ENCODE measurements around the gene POLDIP2. TPM values are rescaled to one million over a fixed set of nuclear protein-coding genes. Genes with fewer than 3 reads are reported as not detected.

The POLDIP2 gene
- total and polyA plus RNA-seq, 2 donors (not counting 3 experiments of a cell fraction or from before 2014, with no cell fraction given), result 82.6 to 85.2 TPM

DNA sequence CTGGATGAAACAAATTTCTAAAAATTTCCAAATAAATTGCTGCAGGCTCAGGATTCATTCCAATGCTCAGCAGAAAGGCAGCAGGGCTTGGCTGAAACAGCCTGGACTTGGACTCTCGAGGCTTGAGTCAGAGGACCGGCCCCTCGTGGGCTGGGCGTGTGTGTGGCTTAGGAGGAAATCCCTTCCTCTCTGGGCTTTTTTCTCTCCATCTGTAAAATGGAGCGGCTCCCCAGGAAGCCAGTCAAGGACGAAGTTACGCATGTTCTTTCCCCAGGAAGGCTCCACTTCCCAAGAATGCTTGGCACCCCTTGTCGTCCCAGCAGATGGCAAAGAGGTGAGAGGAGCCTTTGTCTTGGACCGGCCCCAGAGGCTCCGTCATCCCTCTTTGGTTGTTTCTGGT lies 35.2 kb upstream of the POLDIP2 start:
- Histone ChIP-seq H3K79me2 (ENCODE audit: control insufficient read depth, insufficient read depth, low read length) (no peaks in the 10 kb centered on the region), H3K4me1 (ENCODE audit: control insufficient read depth, extremely low read depth, insufficient read depth, low read length) (peaks cover 4% of the 10 kb centered on the region), H3K9me1 (replicated peaks; ENCODE audit: control insufficient read depth, extremely low read depth, insufficient read depth, low read length) (no peaks in the 10 kb centered on the region), H3K4me2 (ENCODE audit: insufficient read depth, low read length) (no peak overlapping the region), H2AFZ (ENCODE audit: low read depth, low read length) (no peak overlapping the region), H3K27me3 (ENCODE audit: control insufficient read depth in 2 of 2, insufficient read depth in 2 of 2, low read length in 2 of 2) (no peaks in the 10 kb centered on the region), H3K9me3 (replicated peaks; ENCODE audit: control insufficient read depth, insufficient read depth, low read length) (no peaks in the 10 kb centered on the region), H3K9ac (replicated peaks; ENCODE audit: extremely low read depth, insufficient read depth, low read length) (no peak overlapping the region), H3K4me3 (replicated peaks in 1 of 3; ENCODE audit: insufficient read depth in 1 of 3, low read depth in 1 of 3, low read length in 3 of 3) (no peak overlapping the region), H4K20me1 (replicated peaks; ENCODE audit: control insufficient read depth, extremely low read depth, insufficient read depth, low read length) (no peaks in the 10 kb centered on the region), H3K36me3 (ENCODE audit: control insufficient read depth in 2 of 2, extremely low read depth in 1 of 2, insufficient read depth in 2 of 2, low read length in 2 of 2) (peaks cover 0 to 2% of the 10 kb centered on the region in 2 experiments), H3K27ac (ENCODE audit: insufficient read depth, low read depth, low read length) (no peak overlapping the region)
- POLR2A ChIA-PET, result no interaction called here
- DNase-seq (ENCODE audit: low read depth, low spot score) (peak; percentile 20), FAIRE-seq (no peak)
- intact Hi-C loops (cut with micrococcal nuclease) (no loop called here), dilution Hi-C loops (cut with MboI; ENCODE audit: extremely low pct_ligation_motif_present, low sequenced_read_pairs) (no loop called here)
- BruUV-seq (replicated peaks), result no TSS peak
- TF ChIP-seq JUN (IDR thresholded peaks at IDR 0.05; ENCODE audit: borderline replicate concordance, insufficient read depth, insufficient read length, low read depth) (no peak), CTCF (IDR thresholded peaks at IDR 0.05; ENCODE audit: extremely low read depth in 1 of 2, insufficient read depth in 1 of 2, low read depth in 1 of 2, low read length in 2 of 2) (no peak), EZH2 (IDR thresholded peaks at IDR 0.05; ENCODE audit: borderline replicate concordance, low read depth, low read length, severe bottlenecking) (no peak), GATA2 (IDR thresholded peaks at IDR 0.05; ENCODE audit: insufficient read depth, insufficient read length, low read depth, low read length) (no peak), MYC (IDR thresholded peaks at IDR 0.05; ENCODE audit: low read depth, low read length) (no peak), MAX (IDR thresholded peaks at IDR 0.05; ENCODE audit: insufficient read depth, insufficient read length) (no peak), FOS (IDR thresholded peaks at IDR 0.05; ENCODE audit: borderline replicate concordance, insufficient read depth, low read length) (no peak), POLR2AphosphoS5 (IDR thresholded peaks at IDR 0.05; ENCODE audit: insufficient read depth, low read depth, low read length) (no peak)
- CTCF ChIA-PET, result interaction anchor here (1.9 kb wide), 1 partner anchor 24 kb away, joined by 11 read pairs; no protein-coding TSS in a partner anchor

Data from endothelial cell of umbilical vein (primary cell).